Right ventricle myocardium inferior (tissue), 1 donor: ENCODE measurements around the gene OPTN. TPM values are rescaled to one million over a fixed set of nuclear protein-coding genes. Genes with fewer than 3 reads are reported as not detected.
"Not testable (repeated sequence)": the region's sequence is repeated elsewhere in the genome, so short reads cannot be mapped to it uniquely, and the experiment has no call there.

Source experiments
- ATAC-seq: fragments of 200-7000 bp; cut with Tn5 transposase; one replicate; pipeline ENCODE4 v1.9.1; 2020; ENCODE audit warnings: mild to moderate bottlenecking, moderate library complexity
- DNase-seq: peaks from one replicate; pipeline ENCODE4 v3.0.0; 2021; ENCODE audit errors: missing footprints
- intact Hi-C: fragments of 100-400 bp; cut with DNase I; formaldehyde crosslinking; loops from one replicate; pipeline ENCODE4 v1.11.0; 2022
- long read RNA-seq: library from polyadenylated mRNA; unstranded; transcript quantifications from one replicate; pipeline ENCODE4 v2.0.0, GENCODE V29; 2021
- total RNA-seq: library from RNA; stranded (reverse); fragmentation: NEBNext Ultra II Directional; extraction: Animal tissue kit (Norgen Biotek cat#: 25700); gene quantifications from one replicate; pipeline ENCODE4 v1.2.1, GENCODE V29; 2021
- donor health status: DM: no; HTN: yes; CAD: no; lungs with severe emphysema.

OPTN gene
- total RNA-seq: 146 TPM
- long read RNA-seq, transcript OPTN-205 (14 exons, 3,321 nt): major isoform, 111 of 185 reads
- long read RNA-seq, transcript OPTN-202 (15 exons, 3,400 nt): minor isoform, 6 of 185 reads
- long read RNA-seq, partial matches to known transcripts: 14 of 185 reads
- long read RNA-seq, other reads (novel, unspliced or antisense): 49 of 185 reads

GRCh38 chr10:13099666-13100348, at the start of gene OPTN:
Gene OPTN, plus strand, starts transcription at chr10:13100163. Its CDS starts 8,960 bp downstream, at chr10:13109123.
- DNase-seq: peak; percentile 85
- peak; percentile 91 for ATAC-seq
- intact Hi-C loops: loop anchor here (5.0 to 10.0 kb wide), 3 partner anchors 197 to 835 kb away; no protein-coding TSS in a partner anchor

GRCh38 chr10:13051126-13051694, 48.8 kb upstream of the OPTN start:
- no peak for ATAC-seq
- intact Hi-C loops: no loop called here

GRCh38 chr10:13053208-13053607, 46.8 kb upstream of the OPTN start:
- ATAC-seq, DNase-seq, intact Hi-C loops: not testable (repeated sequence)

More at GRCh38 chr10:13051126-13051694, 48.8 kb upstream of the OPTN start:
- no peak for DNase-seq

GRCh38 chr10:13053794-13054462, 46.0 kb upstream of the OPTN start:
- intact Hi-C loops: no loop called here
- no peak for ATAC-seq

GRCh38 chr10:13054844-13055243, 45.1 kb upstream of the OPTN start:
- DNase-seq: no peak
- ATAC-seq: no peak
- intact Hi-C loops: no loop called here

More at GRCh38 chr10:13053794-13054462, 46.0 kb upstream of the OPTN start:
- DNase-seq: no peak

GRCh38 chr10:13056456-13057077, 43.4 kb upstream of the OPTN start:
- DNase-seq (no peak), ATAC-seq (no peak)
- intact Hi-C loops: no loop called here

- intact Hi-C loops: no loop called here
- ATAC-seq: no peak
- no peak for DNase-seq
Observed at GRCh38 chr10:13062803-13063202, 37.2 kb upstream of the OPTN start.

- intact Hi-C loops: no loop called here
- ATAC-seq: no peak
- DNase-seq: no peak
Observed at GRCh38 chr10:13066527-13066926, 33.4 kb upstream of the OPTN start.

GRCh38 chr10:13067431-13067830, 32.5 kb upstream of the OPTN start:
- ATAC-seq (no peak), DNase-seq (no peak)
- intact Hi-C loops: no loop called here

GRCh38 chr10:13068071-13068470, 31.9 kb upstream of the OPTN start:
- ATAC-seq: no peak
- intact Hi-C loops: no loop called here
- no peak for DNase-seq

- DNase-seq: no peak
- intact Hi-C loops: no loop called here
Observed at GRCh38 chr10:13068484-13068883, 31.5 kb upstream of the OPTN start.

GRCh38 chr10:13072339-13072738, 27.6 kb upstream of the OPTN start:
- intact Hi-C loops: loop anchor here (5.0 to 10.0 kb wide), 3 partner anchors 170 to 808 kb away; no protein-coding TSS in a partner anchor
- DNase-seq (no peak), ATAC-seq (no peak)

More at GRCh38 chr10:13068484-13068883, 31.5 kb upstream of the OPTN start:
- ATAC-seq: no peak

GRCh38 chr10:13074563-13075451, 25.2 kb upstream of the OPTN start:
- intact Hi-C loops: loop anchor here (5.0 to 10.0 kb wide), 3 partner anchors 173 to 810 kb away; no protein-coding TSS in a partner anchor
- DNase-seq: no peak
- ATAC-seq: peak; percentile 76

- intact Hi-C loops: loop anchor here (10.0 kb wide), 1 partner anchor 814 kb away; no protein-coding TSS in a partner anchor
- DNase-seq (no peak), ATAC-seq (no peak)
Observed at GRCh38 chr10:13078912-13079775, 20.8 kb upstream of the OPTN start.

- DNase-seq (no peak), ATAC-seq (no peak)
- intact Hi-C loops: loop anchor here (10.0 kb wide), 1 partner anchor 815 kb away; no protein-coding TSS in a partner anchor
Observed at GRCh38 chr10:13079776-13080050, 20.2 kb upstream of the OPTN start.

GRCh38 chr10:13080643-13081042, 19.3 kb upstream of the OPTN start:
- no peak for DNase-seq
- intact Hi-C loops: no loop called here
- ATAC-seq: no peak

- ATAC-seq, DNase-seq, intact Hi-C loops: not testable (repeated sequence)
Observed at GRCh38 chr10:13083700-13084099, 16.3 kb upstream of the OPTN start.
